Measurements from ENCODE around the gene UBE2D2. TPM values are rescaled to one million over a fixed set of nuclear protein-coding genes. Genes with fewer than 3 reads are reported as not detected.
A peak's percentile ranks its signal among the peaks of the same experiment; 100 is the strongest.

The UBE2D2 gene
- total and polyA plus RNA-seq, 2 of the 13 experiments (the other 11 are each of a cell fraction or from before 2014, with no cell fraction given), result 79.1 to 109 TPM

DNA sequence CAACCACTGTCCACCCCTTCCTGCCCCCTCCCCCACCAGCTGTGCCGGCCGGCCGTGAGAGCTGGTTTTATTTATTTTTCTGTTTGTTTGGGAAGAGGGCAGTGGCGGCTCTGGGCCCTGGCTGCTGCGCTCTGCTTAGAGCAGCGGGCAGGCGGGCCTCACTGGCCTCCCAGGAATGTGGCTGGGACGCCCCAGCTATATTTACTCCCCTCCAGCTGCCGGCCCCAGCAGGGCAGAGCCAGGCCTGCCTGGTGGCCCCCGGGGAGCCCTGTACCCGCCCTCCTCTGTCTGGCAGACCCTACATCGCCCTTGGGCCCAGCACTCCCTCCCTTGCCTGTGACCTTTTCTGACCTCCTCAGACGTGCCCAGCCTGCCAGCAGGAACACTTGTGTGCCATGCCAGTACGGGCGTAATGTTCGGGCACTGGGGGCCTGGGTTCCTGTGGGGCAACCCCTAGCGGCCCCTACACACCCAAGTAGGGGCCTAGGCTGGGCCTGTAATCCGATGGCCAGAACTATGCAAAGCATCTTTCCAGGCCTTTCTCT, 94.7 kb downstream of the UBE2D2 start (continued):
- TF ChIP-seq NAIF1 (CRISPR knock-in tag; IDR thresholded peaks at IDR 0.05; ENCODE audit: borderline replicate concordance), result no peak
- TF ChIP-seq, protein P1, sequence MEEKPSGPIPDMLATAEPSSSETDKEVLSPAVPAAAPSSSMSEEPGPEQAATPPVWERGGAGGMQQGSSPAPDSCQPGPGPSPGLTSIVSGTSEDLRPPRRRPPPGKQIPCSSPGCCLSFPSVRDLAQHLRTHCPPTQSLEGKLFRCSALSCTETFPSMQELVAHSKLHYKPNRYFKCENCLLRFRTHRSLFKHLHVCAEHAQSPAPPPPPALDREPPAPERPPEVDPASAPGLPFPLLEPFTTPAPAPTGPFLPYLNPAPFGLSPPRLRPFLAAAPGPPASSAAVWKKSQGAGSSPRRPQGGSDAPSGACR (CRISPR knock-in tag; IDR thresholded peaks at IDR 0.05), result 0 out of 2 replicates have a peak, but pooled peaks have one; percentile 19
- TF ChIP-seq GZF1 (CRISPR knock-in tag; IDR thresholded peaks at IDR 0.05), result peak; percentile 42; the same call in 1 of the 2 replicates
- no peak for TF ChIP-seq HMGA1 (CRISPR knock-in tag; conservative IDR thresholded peaks at IDR 0.05)
- no peak for TF ChIP-seq ELF4 (CRISPR knock-in tag; IDR thresholded peaks at IDR 0.05; ENCODE audit: borderline replicate concordance)
- TF ChIP-seq, protein P2, sequence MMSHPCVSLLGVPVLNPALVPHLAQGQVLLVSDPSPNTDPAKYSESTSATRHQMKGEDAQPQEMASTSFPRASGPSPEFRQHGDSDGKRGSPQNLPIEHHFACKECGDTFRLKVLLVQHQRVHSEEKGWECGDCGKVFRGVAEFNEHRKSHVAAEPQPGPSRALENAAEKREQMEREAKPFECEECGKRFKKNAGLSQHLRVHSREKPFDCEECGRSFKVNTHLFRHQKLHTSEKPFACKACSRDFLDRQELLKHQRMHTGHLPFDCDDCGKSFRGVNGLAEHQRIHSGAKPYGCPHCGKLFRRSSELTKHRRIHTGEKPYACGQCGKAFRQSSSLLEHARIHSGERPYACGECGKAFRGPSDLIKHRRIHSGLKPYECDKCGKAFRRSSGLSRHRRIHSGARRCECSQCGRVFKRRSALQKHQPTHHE (CRISPR knock-in tag; IDR thresholded peaks at IDR 0.05; ENCODE audit: borderline replicate concordance), result no peak
- TF ChIP-seq IRX3 (CRISPR knock-in tag; IDR thresholded peaks at IDR 0.05; ENCODE audit: borderline replicate concordance, low read depth), result no peak
- no peak for TF ChIP-seq ZFP62 (CRISPR knock-in tag; IDR thresholded peaks at IDR 0.05)
- TF ChIP-seq ZNF256 (CRISPR knock-in tag; conservative IDR thresholded peaks at IDR 0.05), result no peak
- TF ChIP-seq FOSL2 (CRISPR knock-in tag; IDR thresholded peaks at IDR 0.05), result no peak; the same call in 1 of the 2 replicates
- no peak for TF ChIP-seq ATM (IDR thresholded peaks at IDR 0.05; ENCODE audit: borderline replicate concordance)
- TF ChIP-seq AGO1 (IDR thresholded peaks at IDR 0.05; ENCODE audit: low read depth, low read length, poor library complexity, severe bottlenecking), result no peak
- TF ChIP-seq, protein P3, sequence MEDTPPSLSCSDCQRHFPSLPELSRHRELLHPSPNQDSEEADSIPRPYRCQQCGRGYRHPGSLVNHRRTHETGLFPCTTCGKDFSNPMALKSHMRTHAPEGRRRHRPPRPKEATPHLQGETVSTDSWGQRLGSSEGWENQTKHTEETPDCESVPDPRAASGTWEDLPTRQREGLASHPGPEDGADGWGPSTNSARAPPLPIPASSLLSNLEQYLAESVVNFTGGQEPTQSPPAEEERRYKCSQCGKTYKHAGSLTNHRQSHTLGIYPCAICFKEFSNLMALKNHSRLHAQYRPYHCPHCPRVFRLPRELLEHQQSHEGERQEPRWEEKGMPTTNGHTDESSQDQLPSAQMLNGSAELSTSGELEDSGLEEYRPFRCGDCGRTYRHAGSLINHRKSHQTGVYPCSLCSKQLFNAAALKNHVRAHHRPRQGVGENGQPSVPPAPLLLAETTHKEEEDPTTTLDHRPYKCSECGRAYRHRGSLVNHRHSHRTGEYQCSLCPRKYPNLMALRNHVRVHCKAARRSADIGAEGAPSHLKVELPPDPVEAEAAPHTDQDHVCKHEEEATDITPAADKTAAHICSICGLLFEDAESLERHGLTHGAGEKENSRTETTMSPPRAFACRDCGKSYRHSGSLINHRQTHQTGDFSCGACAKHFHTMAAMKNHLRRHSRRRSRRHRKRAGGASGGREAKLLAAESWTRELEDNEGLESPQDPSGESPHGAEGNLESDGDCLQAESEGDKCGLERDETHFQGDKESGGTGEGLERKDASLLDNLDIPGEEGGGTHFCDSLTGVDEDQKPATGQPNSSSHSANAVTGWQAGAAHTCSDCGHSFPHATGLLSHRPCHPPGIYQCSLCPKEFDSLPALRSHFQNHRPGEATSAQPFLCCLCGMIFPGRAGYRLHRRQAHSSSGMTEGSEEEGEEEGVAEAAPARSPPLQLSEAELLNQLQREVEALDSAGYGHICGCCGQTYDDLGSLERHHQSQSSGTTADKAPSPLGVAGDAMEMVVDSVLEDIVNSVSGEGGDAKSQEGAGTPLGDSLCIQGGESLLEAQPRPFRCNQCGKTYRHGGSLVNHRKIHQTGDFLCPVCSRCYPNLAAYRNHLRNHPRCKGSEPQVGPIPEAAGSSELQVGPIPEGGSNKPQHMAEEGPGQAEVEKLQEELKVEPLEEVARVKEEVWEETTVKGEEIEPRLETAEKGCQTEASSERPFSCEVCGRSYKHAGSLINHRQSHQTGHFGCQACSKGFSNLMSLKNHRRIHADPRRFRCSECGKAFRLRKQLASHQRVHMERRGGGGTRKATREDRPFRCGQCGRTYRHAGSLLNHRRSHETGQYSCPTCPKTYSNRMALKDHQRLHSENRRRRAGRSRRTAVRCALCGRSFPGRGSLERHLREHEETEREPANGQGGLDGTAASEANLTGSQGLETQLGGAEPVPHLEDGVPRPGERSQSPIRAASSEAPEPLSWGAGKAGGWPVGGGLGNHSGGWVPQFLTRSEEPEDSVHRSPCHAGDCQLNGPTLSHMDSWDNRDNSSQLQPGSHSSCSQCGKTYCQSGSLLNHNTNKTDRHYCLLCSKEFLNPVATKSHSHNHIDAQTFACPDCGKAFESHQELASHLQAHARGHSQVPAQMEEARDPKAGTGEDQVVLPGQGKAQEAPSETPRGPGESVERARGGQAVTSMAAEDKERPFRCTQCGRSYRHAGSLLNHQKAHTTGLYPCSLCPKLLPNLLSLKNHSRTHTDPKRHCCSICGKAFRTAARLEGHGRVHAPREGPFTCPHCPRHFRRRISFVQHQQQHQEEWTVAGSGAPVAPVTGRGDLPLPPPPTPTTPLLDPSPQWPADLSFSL (CRISPR knock-in tag; IDR thresholded peaks at IDR 0.05), result no peak
- TF ChIP-seq KLF6 (CRISPR knock-in tag; IDR thresholded peaks at IDR 0.05), result no peak
- TF ChIP-seq, protein P4, sequence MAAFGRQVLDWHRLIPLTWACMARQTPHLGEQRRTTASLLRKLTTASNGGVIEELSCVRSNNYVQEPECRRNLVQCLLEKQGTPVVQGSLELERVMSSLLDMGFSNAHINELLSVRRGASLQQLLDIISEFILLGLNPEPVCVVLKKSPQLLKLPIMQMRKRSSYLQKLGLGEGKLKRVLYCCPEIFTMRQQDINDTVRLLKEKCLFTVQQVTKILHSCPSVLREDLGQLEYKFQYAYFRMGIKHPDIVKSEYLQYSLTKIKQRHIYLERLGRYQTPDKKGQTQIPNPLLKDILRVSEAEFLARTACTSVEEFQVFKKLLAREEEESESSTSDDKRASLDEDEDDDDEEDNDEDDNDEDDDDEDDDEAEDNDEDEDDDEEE (CRISPR knock-in tag; IDR thresholded peaks at IDR 0.05), result no peak
- TF ChIP-seq SMARCC2 (IDR thresholded peaks at IDR 0.05), result no peak
- TF ChIP-seq ZNF101 (CRISPR knock-in tag; IDR thresholded peaks at IDR 0.05; ENCODE audit: borderline replicate concordance, low read depth), result no peak
- TF ChIP-seq WIZ (CRISPR knock-in tag; IDR thresholded peaks at IDR 0.05), result no peak
- TF ChIP-seq SMAD1 (CRISPR knock-in tag; IDR thresholded peaks at IDR 0.05; ENCODE audit: borderline replicate concordance, low read depth), result no peak
- TF ChIP-seq KAT8 (CRISPR knock-in tag; IDR thresholded peaks at IDR 0.05), result peak; percentile 45; the same call in 1 of the 2 replicates
- no peak for TF ChIP-seq NKX3-1 (CRISPR knock-in tag; IDR thresholded peaks at IDR 0.05)
- peak; percentile 27 for TF ChIP-seq ZFY (CRISPR knock-in tag; IDR thresholded peaks at IDR 0.05)
